ENCODE measurements around the gene MYH15. TPM values are rescaled to one million over a fixed set of nuclear protein-coding genes. Genes with fewer than 3 reads are reported as not detected.

The MYH15 gene
- total and polyA plus RNA-seq, 5 donors from 2014 or later, result 0.03 to 0.12 TPM; not detected in 3

- H3K4me3 Mint-ChIP-seq, result no peak overlapping the region
- no peaks in the 10 kb centered on the region for H3K36me3 Mint-ChIP-seq
- H3K27ac Mint-ChIP-seq, result no peak overlapping the region
- Histone ChIP-seq H3K9me3 (ENCODE audit: control insufficient read depth in 2 of 2, low read length in 2 of 2) (no peaks in the 10 kb centered on the region), H3K4me1 (ENCODE audit: control insufficient read depth, insufficient read depth, low read length, poor library complexity, severe bottlenecking) (no peaks in the 10 kb centered on the region), H3K36me3 (ENCODE audit: control insufficient read depth, insufficient read depth, low read length) (no peaks in the 10 kb centered on the region), H3K27ac (ENCODE audit: insufficient read depth, low read length, poor library complexity, severe bottlenecking) (no peak overlapping the region), H3K4me3 (ENCODE audit: low read depth, low read length) (no peak overlapping the region), H3K27me3 (ENCODE audit: control insufficient read depth, insufficient read depth, low read length) (no peaks in the 10 kb centered on the region)
- H3K9me3 Mint-ChIP-seq, result peaks cover 0 to 1% (median 0%) of the 10 kb centered on the region in 7 donors
- no peaks in the 10 kb centered on the region for H3K27me3 Mint-ChIP-seq
- no peak for DNase-seq
- ATAC-seq (ENCODE audit: low read depth in 2 of 2), result no peak
- H3K4me1 Mint-ChIP-seq, result no peaks in the 10 kb centered on the region
Observed at GRCh38 chr3:108404368-108404767, 106.0 kb downstream of the MYH15 start.

GRCh38 chr3:108403686-108404345 lies 106.6 kb downstream of the MYH15 start:
- no peaks in the 10 kb centered on the region for H3K4me1 ChIP-seq (ENCODE audit: control insufficient read depth, insufficient read depth, low read length, poor library complexity, severe bottlenecking)
- no peak for ATAC-seq (ENCODE audit: low read depth in 2 of 2)
- no peaks in the 10 kb centered on the region for H3K9me3 ChIP-seq (ENCODE audit: control insufficient read depth in 2 of 2, low read length in 2 of 2)
- H3K27ac ChIP-seq (ENCODE audit: insufficient read depth, low read length, poor library complexity, severe bottlenecking), result no peak overlapping the region
- Mint-ChIP-seq H3K4me1 (no peaks in the 10 kb centered on the region), H3K27ac (no peak overlapping the region), H3K9me3 (peaks cover 0 to 1% (median 0%) of the 10 kb centered on the region in 7 donors), H3K4me3 (no peak overlapping the region), H3K27me3 (peaks cover 4% of the 10 kb centered on the region), H3K36me3 (no peaks in the 10 kb centered on the region)
- H3K36me3 ChIP-seq (ENCODE audit: control insufficient read depth, insufficient read depth, low read length), result no peaks in the 10 kb centered on the region
- H3K27me3 ChIP-seq (ENCODE audit: control insufficient read depth, insufficient read depth, low read length), result no peaks in the 10 kb centered on the region
- no peak for DNase-seq
- no peak overlapping the region for H3K4me3 ChIP-seq (ENCODE audit: low read depth, low read length)

GRCh38 chr3:108403198-108403597 lies 107.2 kb downstream of the MYH15 start:
- Mint-ChIP-seq H3K36me3 (no peaks in the 10 kb centered on the region), H3K4me1 (no peaks in the 10 kb centered on the region), H3K27ac (no peak overlapping the region), H3K9me3 (peaks cover 0 to 1% (median 0%) of the 10 kb centered on the region in 7 donors), H3K27me3 (peaks cover 4% of the 10 kb centered on the region), H3K4me3 (no peak overlapping the region)
- Histone ChIP-seq H3K4me3 (ENCODE audit: low read depth, low read length) (no peak overlapping the region), H3K9me3 (ENCODE audit: control insufficient read depth in 2 of 2, low read length in 2 of 2) (no peaks in the 10 kb centered on the region), H3K27me3 (ENCODE audit: control insufficient read depth, insufficient read depth, low read length) (no peaks in the 10 kb centered on the region), H3K4me1 (ENCODE audit: control insufficient read depth, insufficient read depth, low read length, poor library complexity, severe bottlenecking) (no peaks in the 10 kb centered on the region), H3K36me3 (ENCODE audit: control insufficient read depth, insufficient read depth, low read length) (no peaks in the 10 kb centered on the region), H3K27ac (ENCODE audit: insufficient read depth, low read length, poor library complexity, severe bottlenecking) (no peak overlapping the region)
- no peak for ATAC-seq (ENCODE audit: low read depth in 2 of 2)
- no peak for DNase-seq

DNA sequence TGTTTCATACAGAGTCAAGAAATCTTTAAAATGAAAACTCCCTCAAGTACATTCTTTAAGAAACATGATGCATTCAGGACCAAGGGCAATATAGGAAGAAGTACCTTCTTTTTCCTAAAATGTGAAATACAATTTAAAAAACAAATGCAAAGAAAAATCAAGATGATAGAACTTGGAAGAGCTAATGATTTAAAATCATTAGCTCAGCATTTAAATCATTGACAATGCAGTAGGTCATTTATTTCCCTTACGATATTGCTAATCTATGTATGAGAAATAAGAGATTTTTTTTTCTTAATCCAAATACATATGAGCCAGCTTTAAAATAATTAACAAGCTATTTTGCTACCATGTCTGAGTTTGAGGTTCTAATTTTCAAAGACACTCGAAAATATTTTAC lies 108.6 kb downstream of the MYH15 start:
- no peaks in the 10 kb centered on the region for H3K9me3 ChIP-seq (ENCODE audit: control insufficient read depth in 2 of 2, low read length in 2 of 2)
- H3K4me3 ChIP-seq (ENCODE audit: low read depth, low read length), result no peak overlapping the region
- no peak overlapping the region for H3K27ac ChIP-seq (ENCODE audit: insufficient read depth, low read length, poor library complexity, severe bottlenecking)
- H3K27me3 ChIP-seq (ENCODE audit: control insufficient read depth, insufficient read depth, low read length), result no peaks in the 10 kb centered on the region
- no peaks in the 10 kb centered on the region for H3K36me3 ChIP-seq (ENCODE audit: control insufficient read depth, insufficient read depth, low read length)
- H3K4me1 Mint-ChIP-seq, result no peaks in the 10 kb centered on the region
- H3K4me3 Mint-ChIP-seq, result no peak overlapping the region
- peaks cover 0 to 1% (median 0%) of the 10 kb centered on the region in 7 donors for H3K9me3 Mint-ChIP-seq
- H3K27me3 Mint-ChIP-seq, result peaks cover 4% of the 10 kb centered on the region
- H3K27ac Mint-ChIP-seq, result no peak overlapping the region
- DNase-seq (no peak), ATAC-seq (ENCODE audit: low read depth in 2 of 2) (no peak)
- no peaks in the 10 kb centered on the region for H3K4me1 ChIP-seq (ENCODE audit: control insufficient read depth, insufficient read depth, low read length, poor library complexity, severe bottlenecking)
- no peaks in the 10 kb centered on the region for H3K36me3 Mint-ChIP-seq

DNA sequence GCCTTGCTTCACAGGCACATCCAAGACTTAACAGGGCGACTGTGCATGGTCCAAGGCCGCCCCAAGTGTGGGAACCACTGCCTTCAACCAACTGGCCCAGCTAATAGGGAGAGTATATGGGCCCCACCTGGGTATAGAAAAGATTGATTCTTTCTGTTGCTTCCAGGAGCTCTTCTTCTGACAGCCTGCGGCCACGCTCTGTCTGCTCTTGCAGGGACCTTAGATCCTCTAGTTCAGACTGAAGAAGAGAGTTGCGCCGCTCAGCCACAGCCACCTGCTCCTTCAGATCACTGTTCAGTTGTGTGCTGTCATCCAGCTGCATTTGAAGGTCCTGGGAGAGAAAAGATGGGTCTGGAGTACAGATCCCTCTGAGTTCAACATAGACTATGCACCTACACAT lies 111.9 kb downstream of the MYH15 start:
- Histone ChIP-seq H3K9me3 (ENCODE audit: control insufficient read depth in 2 of 2, low read length in 2 of 2) (no peaks in the 10 kb centered on the region), H3K36me3 (ENCODE audit: control insufficient read depth, insufficient read depth, low read length) (no peaks in the 10 kb centered on the region), H3K27ac (ENCODE audit: insufficient read depth, low read length, poor library complexity, severe bottlenecking) (no peak overlapping the region), H3K4me3 (ENCODE audit: low read depth, low read length) (no peak overlapping the region), H3K4me1 (ENCODE audit: control insufficient read depth, insufficient read depth, low read length, poor library complexity, severe bottlenecking) (no peaks in the 10 kb centered on the region), H3K27me3 (ENCODE audit: control insufficient read depth, insufficient read depth, low read length) (no peaks in the 10 kb centered on the region)
- no peak overlapping the region for H3K4me3 Mint-ChIP-seq
- no peak for ATAC-seq (ENCODE audit: low read depth in 2 of 2)
- peaks cover 4% of the 10 kb centered on the region for H3K27me3 Mint-ChIP-seq
- peaks cover 0 to 1% (median 0%) of the 10 kb centered on the region in 7 donors for H3K9me3 Mint-ChIP-seq
- no peak overlapping the region for H3K27ac Mint-ChIP-seq
- no peaks in the 10 kb centered on the region for H3K4me1 Mint-ChIP-seq
- DNase-seq, result no peak
- no peaks in the 10 kb centered on the region for H3K36me3 Mint-ChIP-seq

DNA sequence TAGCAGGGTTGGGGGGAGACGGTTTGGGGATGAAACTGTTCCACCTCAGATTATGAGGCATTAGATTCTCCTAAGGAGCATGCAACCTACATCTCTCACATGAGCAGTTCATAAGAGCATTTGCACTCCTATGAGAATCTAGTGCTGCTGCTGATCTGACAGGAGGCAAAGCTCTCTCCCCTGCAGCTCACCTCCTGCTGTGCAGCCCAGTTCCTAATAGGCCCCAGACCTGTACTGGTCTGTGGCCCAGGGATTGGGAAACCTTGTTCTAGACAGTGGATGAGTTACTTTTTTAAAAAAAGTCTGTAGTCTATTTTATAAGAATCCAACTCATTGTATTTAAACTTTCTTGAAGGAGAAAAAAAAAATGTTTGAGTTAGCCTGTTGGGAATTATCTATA lies 114.1 kb downstream of the MYH15 start:
- H3K9me3 ChIP-seq (ENCODE audit: control insufficient read depth in 2 of 2, low read length in 2 of 2), result no peaks in the 10 kb centered on the region
- Mint-ChIP-seq H3K27me3 (peaks cover 13% of the 10 kb centered on the region), H3K4me3 (no peak overlapping the region), H3K9me3 (peaks cover 0 to 1% (median 0%) of the 10 kb centered on the region in 7 donors), H3K4me1 (no peaks in the 10 kb centered on the region), H3K36me3 (no peaks in the 10 kb centered on the region), H3K27ac (no peak overlapping the region)
- ATAC-seq (ENCODE audit: low read depth in 2 of 2) (no peak), DNase-seq (no peak)
- no peak overlapping the region for H3K27ac ChIP-seq (ENCODE audit: insufficient read depth, low read length, poor library complexity, severe bottlenecking)
- no peaks in the 10 kb centered on the region for H3K36me3 ChIP-seq (ENCODE audit: control insufficient read depth, insufficient read depth, low read length)
- no peak overlapping the region for H3K4me3 ChIP-seq (ENCODE audit: low read depth, low read length)
- H3K27me3 ChIP-seq (ENCODE audit: control insufficient read depth, insufficient read depth, low read length), result peaks cover 2% of the 10 kb centered on the region
- no peaks in the 10 kb centered on the region for H3K4me1 ChIP-seq (ENCODE audit: control insufficient read depth, insufficient read depth, low read length, poor library complexity, severe bottlenecking)

DNA sequence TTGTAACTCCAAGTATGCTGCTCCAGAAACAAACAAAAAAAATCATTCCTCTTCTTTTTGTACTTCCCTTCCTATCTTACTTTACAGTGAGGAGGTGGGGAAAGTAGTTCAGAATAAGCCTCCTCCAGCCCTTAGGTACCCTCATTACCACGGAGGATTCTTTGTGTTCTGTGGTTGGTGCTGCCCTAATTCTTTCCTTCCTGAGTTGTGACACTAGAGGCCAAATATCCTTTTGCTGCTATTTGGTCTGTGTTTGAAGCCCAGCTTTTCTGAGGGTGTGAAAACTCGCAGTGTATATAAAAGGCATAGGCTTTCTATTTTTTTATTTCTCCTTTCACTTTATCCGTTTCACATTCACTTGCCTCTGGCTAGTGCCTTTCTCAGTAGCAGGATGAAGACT lies 115.8 kb downstream of the MYH15 start:
- Histone ChIP-seq H3K4me3 (ENCODE audit: low read depth, low read length) (no peak overlapping the region), H3K27ac (ENCODE audit: insufficient read depth, low read length, poor library complexity, severe bottlenecking) (no peak overlapping the region), H3K4me1 (ENCODE audit: control insufficient read depth, insufficient read depth, low read length, poor library complexity, severe bottlenecking) (no peaks in the 10 kb centered on the region), H3K27me3 (ENCODE audit: control insufficient read depth, insufficient read depth, low read length) (peaks cover 2% of the 10 kb centered on the region), H3K36me3 (ENCODE audit: control insufficient read depth, insufficient read depth, low read length) (no peaks in the 10 kb centered on the region), H3K9me3 (ENCODE audit: control insufficient read depth in 2 of 2, low read length in 2 of 2) (no peaks in the 10 kb centered on the region)
- ATAC-seq (ENCODE audit: low read depth in 2 of 2) (no peak), DNase-seq (no peak)
- Mint-ChIP-seq H3K27ac (no peak overlapping the region), H3K4me1 (no peaks in the 10 kb centered on the region), H3K9me3 (peaks cover 0 to 1% (median 0%) of the 10 kb centered on the region in 7 donors), H3K4me3 (no peak overlapping the region), H3K27me3 (peaks cover 13% of the 10 kb centered on the region), H3K36me3 (no peaks in the 10 kb centered on the region)

DNA sequence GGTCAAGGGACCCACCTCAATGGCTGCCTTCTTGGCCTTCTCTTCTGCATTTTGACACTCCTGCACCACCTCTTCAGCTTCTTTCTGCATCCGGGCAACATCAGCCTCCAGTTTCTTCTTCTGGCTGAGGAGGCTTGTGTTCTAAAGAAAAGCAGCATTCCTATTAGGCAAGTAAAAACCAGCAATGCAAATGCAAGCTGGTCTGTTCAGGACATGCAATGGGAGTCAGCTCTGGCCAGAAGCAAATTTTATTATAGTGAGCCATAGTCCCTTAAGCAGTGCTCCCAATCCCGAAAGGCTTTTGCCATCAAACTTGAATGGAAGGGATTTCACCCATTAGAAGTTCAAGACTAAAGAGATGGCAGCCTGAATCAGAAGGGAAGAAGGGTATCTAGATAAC lies 116.4 kb downstream of the MYH15 start:
- peaks cover 11% of the 10 kb centered on the region for H3K27me3 Mint-ChIP-seq
- H3K4me1 ChIP-seq (ENCODE audit: control insufficient read depth, insufficient read depth, low read length, poor library complexity, severe bottlenecking), result no peaks in the 10 kb centered on the region
- no peaks in the 10 kb centered on the region for H3K9me3 ChIP-seq (ENCODE audit: control insufficient read depth in 2 of 2, low read length in 2 of 2)
- H3K4me3 Mint-ChIP-seq, result no peak overlapping the region
- no peak for ATAC-seq (ENCODE audit: low read depth in 2 of 2)
- no peaks in the 10 kb centered on the region for H3K4me1 Mint-ChIP-seq
- no peak for DNase-seq
- H3K9me3 Mint-ChIP-seq, result peaks cover 0 to 1% (median 0%) of the 10 kb centered on the region in 7 donors
- H3K4me3 ChIP-seq (ENCODE audit: low read depth, low read length), result no peak overlapping the region
- no peaks in the 10 kb centered on the region for H3K36me3 Mint-ChIP-seq
- H3K27ac ChIP-seq (ENCODE audit: insufficient read depth, low read length, poor library complexity, severe bottlenecking), result no peak overlapping the region
- no peak overlapping the region for H3K27ac Mint-ChIP-seq
- peaks cover 2% of the 10 kb centered on the region for H3K27me3 ChIP-seq (ENCODE audit: control insufficient read depth, insufficient read depth, low read length)
- H3K36me3 ChIP-seq (ENCODE audit: control insufficient read depth, insufficient read depth, low read length), result no peaks in the 10 kb centered on the region
